PC-3 (cell line): ENCODE measurements around the gene TIMP3. TPM values are rescaled to one million over a fixed set of nuclear protein-coding genes. Genes with fewer than 3 reads are reported as not detected.

ENCODE experiments used
- ATAC-seq: fragments of 200-7000 bp; cut with Tn5 transposase; 2 replicates; pipeline ENCODE4 v1.9.1; 2020; ENCODE audit warnings: mild to moderate bottlenecking, moderate library complexity
- BruUV-seq: library from RNA; stranded (reverse); fragments of 400-500 nt; replicated peaks from 2 replicates; lab custom pipeline; 2021; lab: Mats Ljungman, UMichigan
- CTCF ChIA-PET: fragments of 300-600 bp; sonication (Branson Sonifier 250); formaldehyde crosslinking; loops from one replicate; lab custom pipeline; 2022; ENCODE audit warnings: antibody characterized with exemption; lab: Charles Lee
- POLR2A ChIA-PET: fragments of 300-600 bp; sonication (Branson Sonifier 250); formaldehyde crosslinking; loops from one replicate; lab custom pipeline; 2022; ENCODE audit warnings: antibody characterized with exemption; ENCODE audit not compliant: unreplicated experiment; lab: Charles Lee
- DNase-seq: peaks from one replicate; pipeline ENCODE4 v3.0.0-alpha.2; 2015
- H2AFZ ChIP-seq: fragments of 300-600 bp; sonication (generic); 2 replicates; pipeline ENCODE4 v1.6.0; 2016; ENCODE audit warnings: antibody characterized with exemption, low read length
- H3F3A ChIP-seq: fragments of 300-600 bp; sonication (generic); one replicate; pipeline ENCODE4 v1.6.0; 2017; ENCODE audit warnings: antibody characterized with exemption, low read length, control low read depth, mild to moderate bottlenecking; ENCODE audit not compliant: unreplicated experiment
- H3K27ac ChIP-seq: fragments of 300-600 bp; sonication (generic); 2 replicates; pipeline ENCODE4 v1.5.1; 2016; ENCODE audit warnings: mild to moderate bottlenecking, low read length
- H3K27me3 ChIP-seq: fragments of 300-600 bp; sonication (generic); 2 replicates; pipeline ENCODE4 v1.6.1; 2016; ENCODE audit warnings: low read length, mixed read lengths
- H3K36me3 ChIP-seq: fragments of 300-600 bp; sonication (generic); 2 replicates; pipeline ENCODE4 v1.6.1; 2016; ENCODE audit warnings: low read depth, mixed run types, low read length, mixed read lengths
- H3K4me1 ChIP-seq: fragments of 300-600 bp; sonication (generic); 2 replicates; pipeline ENCODE4 v1.5.1; 2016; ENCODE audit warnings: low read length; ENCODE audit not compliant: insufficient read depth
- H3K4me2 ChIP-seq: fragments of 300-600 bp; sonication (generic); 2 replicates; pipeline ENCODE4 v1.6.0; 2016; ENCODE audit warnings: low read length
- H3K4me3 ChIP-seq: fragments of 300-600 bp; sonication (generic); 2 replicates; pipeline ENCODE4 v1.5.1; 2016; ENCODE audit warnings: mild to moderate bottlenecking, low read length, mixed read lengths
- H3K79me2 ChIP-seq: fragments of 300-600 bp; sonication (generic); 2 replicates; pipeline ENCODE4 v1.6.1; 2017; ENCODE audit warnings: low read length, mixed read lengths
- H3K9ac ChIP-seq: fragments of 300-600 bp; sonication (generic); 2 replicates; pipeline ENCODE4 v1.6.0; 2016; ENCODE audit warnings: mild to moderate bottlenecking, low read length
- H3K9me2 ChIP-seq: fragments of 300-600 bp; sonication (generic); replicated peaks from 2 replicates; pipeline ENCODE4 v1.6.1; 2016; ENCODE audit warnings: mixed run types, low read length, mixed read lengths
- H3K9me3 ChIP-seq: fragments of 300-600 bp; sonication (generic); 2 replicates; pipeline ENCODE4 v1.6.1; 2016; ENCODE audit warnings: low read length, mixed read lengths
- H4K20me1 ChIP-seq: fragments of 300-600 bp; sonication (generic); 2 replicates; pipeline ENCODE4 v1.6.1; 2016; ENCODE audit warnings: low read length, mixed read lengths
- EZH2 ChIP-seq: fragments of 300-600 bp; sonication (generic); IDR thresholded peaks from one replicate; pipeline ENCODE4 v1.6.1; 2017; ENCODE audit warnings: antibody characterized with exemption, mild to moderate bottlenecking, low read length; ENCODE audit not compliant: unreplicated experiment
- EZH2phosphoT487 ChIP-seq: fragments of 300-600 bp; sonication (generic); IDR thresholded peaks from 2 replicates; pipeline ENCODE4 v1.6.1; 2018; ENCODE audit warnings: mild to moderate bottlenecking, antibody characterized with exemption, low read length, borderline replicate concordance
- intact Hi-C: fragments of 100-400 bp; cut with micrococcal nuclease; formaldehyde crosslinking; loops from 2 replicates; pipeline ENCODE4 v1.9.0; 2023
- total RNA-seq: library from RNA; depleted of rRNA; stranded (reverse); fragments of >200 nt; gene quantifications from 2 replicates; pipeline ENCODE4 v1.2.3, GENCODE V29; 2014
- TF ChIP-seq, protein P1 (sequence below): fragments of 300-600 bp; sonication (generic); conservative IDR thresholded peaks from 2 replicates; pipeline ENCODE4 v1.5.1; 2017; ENCODE audit warnings: antibody characterized with exemption, low read depth, mild to moderate bottlenecking, low read length

Gene TIMP3
- total RNA-seq, 1 experiment from 2014 or later = not detected

DNA sequence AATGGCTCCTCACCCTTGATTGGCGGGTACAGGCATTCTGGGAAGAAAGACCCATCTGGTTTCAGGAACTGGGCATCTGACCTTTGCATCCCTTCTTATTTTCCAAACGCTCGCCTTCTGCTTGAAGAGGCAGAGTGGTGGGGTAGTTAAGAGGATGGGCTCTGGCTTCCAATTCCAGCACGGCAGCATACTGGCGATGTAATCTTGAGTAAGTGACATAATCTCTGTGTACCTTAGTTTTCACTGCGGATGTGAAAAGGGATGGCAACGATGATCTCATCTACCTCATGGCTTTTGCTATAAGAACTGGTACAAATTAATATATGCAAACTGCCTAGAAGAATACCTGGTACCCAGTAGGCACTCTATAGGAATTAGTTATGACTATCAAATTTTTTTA is 10.0 kb upstream of the TIMP3 start:
- H3K27ac ChIP-seq = no peak overlapping the region
- intact Hi-C loops = loop anchor here (10.0 kb wide), 1 partner anchor 127 kb away; no protein-coding TSS in a partner anchor
- no peak for ATAC-seq
- ChIA-PET POLR2A (no interaction called here), CTCF (no interaction called here)
- H3K9me3 ChIP-seq = no peaks in the 10 kb centered on the region
- no peak overlapping the region for H3K4me3 ChIP-seq
- H3K4me1 ChIP-seq = no peaks in the 10 kb centered on the region
- H4K20me1 ChIP-seq = no peaks in the 10 kb centered on the region
- no peak overlapping the region for H3K4me2 ChIP-seq
- H3K9ac ChIP-seq = no peak overlapping the region
- H2AFZ ChIP-seq = no peak overlapping the region
- TF ChIP-seq EZH2phosphoT487 (no peak), EZH2 (no peak)
- TF ChIP-seq, protein P1, sequence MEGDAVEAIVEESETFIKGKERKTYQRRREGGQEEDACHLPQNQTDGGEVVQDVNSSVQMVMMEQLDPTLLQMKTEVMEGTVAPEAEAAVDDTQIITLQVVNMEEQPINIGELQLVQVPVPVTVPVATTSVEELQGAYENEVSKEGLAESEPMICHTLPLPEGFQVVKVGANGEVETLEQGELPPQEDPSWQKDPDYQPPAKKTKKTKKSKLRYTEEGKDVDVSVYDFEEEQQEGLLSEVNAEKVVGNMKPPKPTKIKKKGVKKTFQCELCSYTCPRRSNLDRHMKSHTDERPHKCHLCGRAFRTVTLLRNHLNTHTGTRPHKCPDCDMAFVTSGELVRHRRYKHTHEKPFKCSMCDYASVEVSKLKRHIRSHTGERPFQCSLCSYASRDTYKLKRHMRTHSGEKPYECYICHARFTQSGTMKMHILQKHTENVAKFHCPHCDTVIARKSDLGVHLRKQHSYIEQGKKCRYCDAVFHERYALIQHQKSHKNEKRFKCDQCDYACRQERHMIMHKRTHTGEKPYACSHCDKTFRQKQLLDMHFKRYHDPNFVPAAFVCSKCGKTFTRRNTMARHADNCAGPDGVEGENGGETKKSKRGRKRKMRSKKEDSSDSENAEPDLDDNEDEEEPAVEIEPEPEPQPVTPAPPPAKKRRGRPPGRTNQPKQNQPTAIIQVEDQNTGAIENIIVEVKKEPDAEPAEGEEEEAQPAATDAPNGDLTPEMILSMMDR = no peak
- H3K9me2 ChIP-seq = no peaks in the 10 kb centered on the region
- no peaks in the 10 kb centered on the region for H3K79me2 ChIP-seq
- no TSS peak for BruUV-seq
- no peaks in the 10 kb centered on the region for H3K36me3 ChIP-seq
- no peak for DNase-seq
- H3K27me3 ChIP-seq = no peaks in the 10 kb centered on the region
- H3F3A ChIP-seq = no peaks in the 10 kb centered on the region

DNA sequence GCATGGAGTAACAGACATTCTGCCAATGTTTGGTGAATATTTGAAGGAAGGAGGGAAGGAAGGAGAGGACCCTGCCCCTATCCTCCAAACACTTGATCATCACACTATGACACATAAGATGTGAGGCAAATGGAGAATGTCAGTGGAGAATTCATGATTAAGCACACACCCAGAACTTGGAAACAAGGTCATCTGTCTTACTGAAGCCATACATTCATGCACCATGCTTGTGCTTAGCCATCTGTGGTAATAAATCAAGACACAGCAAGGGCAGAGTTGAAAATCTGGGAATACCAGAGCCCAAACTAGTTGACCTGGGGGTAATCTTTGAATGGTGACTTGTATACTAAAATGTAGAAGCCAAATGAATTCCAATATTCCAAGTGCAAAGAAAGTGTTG is 7.9 kb upstream of the TIMP3 start:
- Histone ChIP-seq H3K27me3 (no peaks in the 10 kb centered on the region), H3K4me1 (no peaks in the 10 kb centered on the region), H3F3A (no peaks in the 10 kb centered on the region), H3K27ac (no peak overlapping the region), H3K9me2 (no peaks in the 10 kb centered on the region), H3K9me3 (no peaks in the 10 kb centered on the region), H3K79me2 (no peaks in the 10 kb centered on the region), H3K9ac (no peak overlapping the region), H3K4me2 (no peak overlapping the region), H2AFZ (no peak overlapping the region), H3K4me3 (no peak overlapping the region), H4K20me1 (no peaks in the 10 kb centered on the region), H3K36me3 (no peaks in the 10 kb centered on the region)
- DNase-seq = no peak
- ChIA-PET CTCF (no interaction called here), POLR2A (no interaction called here)
- TF ChIP-seq, protein P1 = no peak
- TF ChIP-seq EZH2phosphoT487 (no peak), EZH2 (no peak)
- no TSS peak for BruUV-seq
- intact Hi-C loops = loop anchor here (10.0 kb wide), 1 partner anchor 129 kb away; no protein-coding TSS in a partner anchor
- ATAC-seq = no peak

DNA sequence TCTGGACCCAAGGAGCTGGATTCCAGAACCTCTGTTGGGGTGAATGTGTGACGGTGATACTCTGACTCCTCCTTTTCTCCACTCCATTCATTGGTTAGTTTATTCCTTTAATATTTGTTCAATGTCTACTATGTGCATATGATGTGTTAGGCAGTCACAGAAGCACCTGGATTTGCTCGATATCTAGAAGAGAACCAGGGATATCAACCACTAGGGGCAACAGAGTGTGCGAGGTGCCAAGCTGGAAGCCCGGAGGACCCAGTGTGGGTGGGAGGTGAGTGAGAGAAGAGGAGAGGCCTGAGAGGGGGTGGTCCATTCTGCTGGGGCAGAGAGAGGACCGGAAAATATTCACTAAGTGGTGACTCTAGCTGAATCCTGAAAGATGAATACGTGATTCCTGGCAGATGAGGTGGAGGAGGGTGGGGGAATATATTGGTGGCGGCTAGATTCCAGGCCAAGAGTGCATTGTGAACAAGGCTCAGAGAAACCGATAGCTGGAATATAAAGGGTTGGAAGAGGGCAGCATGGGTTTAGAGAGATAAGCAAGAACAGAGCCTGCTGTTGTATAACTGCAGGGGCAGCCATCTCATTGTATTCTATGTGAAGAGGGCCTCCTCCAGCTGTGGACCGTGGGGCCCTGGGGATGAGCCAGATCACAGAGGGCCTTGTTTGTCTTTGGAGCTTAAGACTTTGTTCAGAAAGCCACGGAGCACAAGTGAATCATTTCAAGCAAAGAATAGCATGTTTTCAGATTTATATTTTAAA is 6.9 kb upstream of the TIMP3 start:
- no TSS peak for BruUV-seq
- Histone ChIP-seq H2AFZ (no peak overlapping the region), H3K27ac (no peak overlapping the region), H3K79me2 (no peaks in the 10 kb centered on the region), H3K9ac (no peak overlapping the region), H3F3A (no peaks in the 10 kb centered on the region), H3K4me2 (no peak overlapping the region), H4K20me1 (no peaks in the 10 kb centered on the region), H3K36me3 (no peaks in the 10 kb centered on the region), H3K9me3 (no peaks in the 10 kb centered on the region), H3K4me3 (no peak overlapping the region), H3K9me2 (no peaks in the 10 kb centered on the region), H3K27me3 (no peaks in the 10 kb centered on the region), H3K4me1 (no peaks in the 10 kb centered on the region)
- CTCF ChIA-PET = no interaction called here
- DNase-seq = no peak
- no peak for ATAC-seq
- no peak for TF ChIP-seq EZH2phosphoT487
- TF ChIP-seq, protein P1 = no peak
- no peak for TF ChIP-seq EZH2
- intact Hi-C loops = loop anchor here (10.0 kb wide), 1 partner anchor 130 kb away; no protein-coding TSS in a partner anchor
- POLR2A ChIA-PET = no interaction called here
